Measurements from ENCODE around the gene DTX1.

Gene DTX1

GRCh38 chr12:113060336-113060960, 3.9 kb downstream of the DTX1 start:
- DNase-seq (ENCODE audit: low read depth), result no peak
- TF ChIP-seq CTCF (IDR thresholded peaks at IDR 0.05; ENCODE audit: low read length, missing control alignments), result no peak
- no peak overlapping the region for H3K4me3 ChIP-seq (replicated peaks; ENCODE audit: low read depth, low read length)

- H3K4me3 ChIP-seq (replicated peaks; ENCODE audit: low read depth, low read length), result no peak overlapping the region
- TF ChIP-seq CTCF (IDR thresholded peaks at IDR 0.05; ENCODE audit: low read length, missing control alignments), result no peak
- no peak for DNase-seq (ENCODE audit: low read depth)
Observed at GRCh38 chr12:113061061-113061694, 4.6 kb downstream of the DTX1 start.

- no peak for TF ChIP-seq CTCF (IDR thresholded peaks at IDR 0.05; ENCODE audit: low read length, missing control alignments)
- no peak overlapping the region for H3K4me3 ChIP-seq (replicated peaks; ENCODE audit: low read depth, low read length)
- DNase-seq (ENCODE audit: low read depth), result no peak
Observed at GRCh38 chr12:113062502-113063395, 6.2 kb downstream of the DTX1 start.

- H3K4me3 ChIP-seq (replicated peaks; ENCODE audit: low read depth, low read length), result no peak overlapping the region
- no peak for TF ChIP-seq CTCF (IDR thresholded peaks at IDR 0.05; ENCODE audit: low read length, missing control alignments)
- DNase-seq (ENCODE audit: low read depth), result no peak
Observed at GRCh38 chr12:113063396-113064350, 7.1 kb downstream of the DTX1 start.

- no peak overlapping the region for H3K4me3 ChIP-seq (replicated peaks; ENCODE audit: low read depth, low read length)
- DNase-seq (ENCODE audit: low read depth), result no peak
- TF ChIP-seq CTCF (IDR thresholded peaks at IDR 0.05; ENCODE audit: low read length, missing control alignments), result no peak
Observed at GRCh38 chr12:113064395-113065125, 8.0 kb downstream of the DTX1 start.
